GM19025 (cell line): ENCODE data around the gene PAF1.

Experiments used
- ATAC-seq: cut with Tn5 transposase; IDR thresholded peaks from one replicate; pipeline ENCODE4 v1.9.1; 2021; ENCODE audit warnings: mild to moderate bottlenecking, low read depth, moderate library complexity; ENCODE audit not compliant: unreplicated experiment

PAF1 gene

DNA sequence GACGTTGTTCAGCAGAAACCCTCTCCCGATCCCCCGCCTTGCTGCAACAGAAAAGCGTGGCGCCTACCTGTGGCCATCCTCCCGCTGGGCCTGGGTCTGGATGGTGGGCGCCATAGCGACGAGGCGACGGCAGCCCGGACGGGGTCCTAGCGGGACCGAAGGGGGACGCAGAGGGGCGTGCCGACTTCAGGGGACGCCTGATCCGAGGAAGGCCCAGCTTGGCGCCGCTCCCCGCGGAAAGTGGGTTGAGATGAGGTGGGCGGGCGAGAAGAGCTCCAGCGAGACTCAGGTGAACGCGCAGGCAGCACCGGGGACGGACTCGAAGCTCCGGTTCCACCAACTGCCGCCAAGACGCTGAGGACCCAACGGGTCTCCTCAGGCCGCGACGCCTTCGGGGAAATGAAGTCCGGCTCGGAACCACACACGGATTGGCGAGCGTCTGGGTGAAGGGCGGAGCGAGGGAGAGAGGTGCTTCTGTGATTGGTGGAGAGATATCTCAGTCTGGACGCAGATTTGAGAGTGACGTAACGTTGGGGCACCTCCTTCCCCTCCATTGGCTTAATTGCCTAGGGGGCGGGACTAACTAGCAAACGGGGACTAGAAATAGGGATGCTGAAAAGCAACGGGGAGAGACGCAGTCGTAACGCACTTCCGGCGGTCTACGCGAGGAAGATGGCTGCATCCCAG, at the start of gene PAF1, which contains the start of gene MED29:
Gene PAF1, minus strand, starts transcription at position 356 of the 687 bp plus-strand sequence. Its CDS starts 242 bp downstream, at position 114.
Gene MED29, plus strand, starts transcription at position 628 of the 687 bp plus-strand sequence. Its CDS starts 45 bp downstream, at position 673.
- ATAC-seq = peak; percentile 93

GRCh38 chr19:39438270-39438934, 47.5 kb upstream of the PAF1 start:
- ATAC-seq = no peak

GRCh38 chr19:39436350-39436716, 45.4 kb upstream of the PAF1 start:
- ATAC-seq = no peak

DNA sequence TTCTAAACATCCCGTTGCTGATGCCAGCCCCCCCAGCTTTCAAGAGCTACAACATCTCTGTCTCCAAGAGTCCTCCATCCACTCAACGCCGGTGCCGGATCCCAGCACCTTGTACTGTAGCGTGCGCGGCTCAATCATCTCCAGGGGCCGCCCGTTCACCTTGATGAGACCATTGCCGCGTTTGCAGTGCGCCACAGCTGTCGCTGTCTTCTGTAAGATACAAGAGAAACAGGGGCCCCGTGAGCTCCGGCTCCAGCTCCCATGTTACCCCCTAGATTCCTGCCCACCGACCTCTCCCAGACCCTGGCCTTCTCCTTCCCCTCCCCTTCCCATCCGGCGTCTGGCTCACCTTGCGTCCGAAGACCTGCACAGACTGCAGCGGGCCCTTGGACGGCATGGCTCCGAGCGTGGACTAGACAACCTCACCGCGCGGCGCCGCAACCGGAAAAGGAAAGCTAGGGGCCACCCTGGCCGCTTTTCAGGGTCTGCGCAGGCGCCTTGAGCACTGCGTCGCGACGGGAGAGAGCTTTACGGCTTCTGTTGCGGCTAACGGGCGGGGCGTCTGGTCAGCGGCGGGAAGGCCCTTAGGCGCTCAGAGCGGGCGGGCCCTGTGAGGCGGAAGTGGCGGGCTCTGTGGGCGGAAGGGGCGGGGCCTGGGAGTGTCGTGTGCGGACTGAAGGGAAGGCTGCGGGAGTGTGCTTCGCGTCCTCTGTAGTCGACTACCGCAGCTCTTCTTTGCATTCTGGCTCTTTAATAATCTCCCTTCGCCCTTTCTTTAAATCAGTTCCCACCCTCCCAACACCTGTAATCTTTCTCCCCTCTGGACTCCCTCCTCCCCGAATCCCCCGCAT, 44.8 kb upstream of the PAF1 start, which contains the start of gene RPS16:
Gene RPS16, minus strand, starts transcription at position 451 of the 851 bp plus-strand sequence. Its CDS starts 54 bp downstream, at position 397.
- ATAC-seq = peak; percentile 70

DNA sequence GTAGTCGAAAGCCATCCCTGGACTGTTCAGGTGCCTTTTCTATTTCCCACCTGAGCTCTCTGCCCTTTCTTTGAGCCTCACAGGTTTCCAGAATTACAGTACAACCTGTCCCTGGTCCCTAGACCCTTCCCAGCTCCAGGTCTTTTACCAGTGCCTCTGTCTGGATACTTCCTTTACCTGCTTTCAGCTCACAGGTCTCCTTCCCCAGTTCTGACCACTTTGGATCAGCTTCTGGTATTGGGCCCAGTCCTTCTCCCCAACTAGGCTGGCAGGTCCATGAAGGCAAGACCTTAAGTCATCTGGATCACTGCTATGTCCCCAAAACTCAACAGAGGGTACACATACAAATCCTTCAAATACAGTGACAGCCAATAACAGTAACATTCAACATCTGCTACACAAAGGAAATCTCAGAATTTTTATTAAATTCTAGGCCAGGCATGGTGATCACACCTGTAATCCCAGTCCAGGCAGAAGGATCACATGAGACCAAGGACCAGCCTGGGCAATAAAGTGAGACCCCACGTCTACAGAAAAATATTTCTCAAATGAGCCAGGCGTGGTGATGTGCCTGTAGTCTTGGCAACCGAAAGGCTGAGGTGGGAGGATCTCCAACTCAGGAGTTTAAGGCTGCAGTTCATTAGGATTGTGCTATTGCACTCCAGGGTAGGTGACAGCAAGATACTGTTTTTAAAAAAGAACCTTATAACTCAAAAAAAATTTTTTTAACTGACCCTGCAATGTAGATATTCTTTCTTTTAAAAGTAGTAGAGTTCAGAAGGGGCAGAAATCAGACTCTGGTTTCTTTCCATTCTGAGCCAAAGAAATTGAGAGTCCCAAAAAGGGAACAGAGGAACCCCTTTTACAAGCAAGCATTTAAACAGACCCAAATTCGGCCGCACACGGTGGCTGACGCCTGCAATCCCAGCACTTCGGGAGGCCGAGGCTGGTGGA, 43.5 kb upstream of the PAF1 start:
- no peak for ATAC-seq

DNA sequence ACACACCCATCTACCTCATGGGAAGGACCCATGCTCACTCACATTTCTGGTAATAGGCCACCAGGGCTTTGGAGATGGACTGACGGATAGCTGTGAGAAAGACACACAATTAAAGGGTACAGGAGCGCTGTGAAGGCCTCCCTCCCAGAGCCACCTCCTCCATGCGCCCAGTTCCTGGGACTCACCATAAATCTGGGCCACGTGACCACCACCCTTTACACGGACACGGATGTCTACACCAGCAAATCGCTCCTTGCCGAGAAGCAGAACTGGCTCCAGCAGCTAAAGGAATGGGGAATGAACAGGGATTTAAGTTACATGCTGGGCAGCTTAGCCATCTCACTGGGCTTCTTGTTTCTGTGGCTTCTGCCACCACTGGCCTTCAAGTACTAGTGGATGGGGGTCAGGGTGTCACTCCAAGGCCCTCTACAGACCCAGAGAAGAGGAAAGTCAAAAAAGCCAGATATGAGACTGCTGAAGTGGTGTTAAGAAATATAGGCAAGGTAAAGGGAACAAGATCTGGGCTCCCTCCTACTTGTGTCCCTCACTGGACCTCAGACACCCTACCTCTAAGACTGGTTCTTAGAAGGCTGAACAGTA, 42.7 kb upstream of the PAF1 start:
- no peak for ATAC-seq

- ATAC-seq = no peak
Measured at GRCh38 chr19:39432677-39433025, 41.7 kb upstream of the PAF1 start.

DNA sequence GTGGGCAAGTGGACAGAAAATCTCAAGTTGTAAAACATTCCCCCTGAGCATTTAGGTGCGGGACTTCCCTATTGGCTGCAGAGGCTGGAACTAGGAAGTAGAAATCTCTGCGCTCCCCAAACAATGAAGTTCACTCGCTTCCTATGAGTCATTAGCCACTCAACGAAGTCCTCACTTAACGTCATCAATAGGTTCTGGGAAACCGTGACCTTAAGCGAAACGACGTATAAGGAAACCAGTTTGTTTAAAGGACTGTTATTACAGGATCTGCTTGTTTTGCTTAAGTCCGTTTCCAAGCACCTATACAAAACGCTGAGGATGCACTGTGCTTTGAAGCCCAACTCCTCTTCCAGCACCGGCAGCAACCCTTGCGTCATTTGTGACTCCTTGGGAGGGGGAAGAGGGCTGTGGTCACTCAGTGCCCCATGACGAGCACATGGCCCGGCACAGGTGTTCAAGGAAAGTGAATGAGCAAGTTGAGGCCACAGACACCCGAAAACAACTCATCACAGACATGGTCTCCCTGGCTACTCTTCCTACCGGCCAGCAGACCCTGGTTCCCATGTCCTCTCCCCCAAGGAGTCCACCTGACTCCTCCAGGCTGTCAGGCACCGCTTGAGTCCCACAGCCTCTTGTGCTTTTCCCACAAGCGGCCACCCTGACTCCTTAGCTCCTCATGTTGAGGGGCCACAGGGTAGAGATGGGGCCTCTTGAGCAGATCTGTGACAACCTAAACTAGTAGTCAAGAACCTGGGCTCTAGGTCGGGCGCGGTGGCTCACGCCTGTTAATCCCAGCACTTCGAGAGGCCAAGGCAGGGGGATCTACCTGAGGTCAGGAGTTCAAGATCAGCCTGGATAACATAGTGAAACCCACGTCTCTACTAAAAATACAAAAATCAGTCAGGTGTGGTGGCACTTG, 40.0 kb upstream of the PAF1 start:
- ATAC-seq = no peak

DNA sequence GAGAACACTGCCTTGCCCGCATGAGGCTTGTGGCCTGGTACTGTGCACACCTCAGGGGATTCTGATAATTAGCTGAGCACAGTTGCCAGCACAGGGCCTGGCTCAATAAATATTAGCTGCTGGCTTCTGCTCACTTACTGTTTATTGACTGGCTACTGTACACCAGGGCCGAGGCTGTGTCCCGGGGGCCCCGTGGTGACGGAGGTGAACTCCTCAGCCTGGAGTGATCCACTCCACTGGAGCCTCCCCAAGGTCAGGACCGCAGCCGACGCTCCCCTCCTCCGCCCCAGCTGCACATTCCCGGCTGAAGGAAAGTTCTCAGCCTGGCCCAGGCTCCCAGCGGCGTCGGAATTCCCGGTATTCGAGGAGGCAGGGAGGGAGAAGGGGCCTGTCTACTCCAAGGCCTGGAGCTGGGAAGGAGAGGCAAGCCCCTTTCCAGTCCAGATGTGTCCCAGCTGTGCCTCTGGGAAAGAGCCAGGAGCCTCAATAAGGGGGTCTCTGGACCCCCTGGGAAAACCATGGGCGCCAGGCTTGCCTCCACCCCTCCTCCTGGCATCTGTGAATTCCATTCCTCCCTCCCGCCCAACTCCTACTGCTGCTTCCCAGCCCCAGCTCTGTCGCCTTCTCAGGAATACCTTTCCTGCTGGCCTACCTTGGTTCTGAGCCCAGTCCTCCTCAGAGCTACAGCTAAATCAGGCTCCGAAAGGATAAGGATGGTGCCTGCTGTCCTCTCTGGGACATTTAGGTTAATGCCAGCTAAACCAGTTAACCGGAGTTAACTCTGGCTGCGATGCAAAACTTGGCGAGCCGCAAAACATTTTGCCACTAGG, 37.6 kb upstream of the PAF1 start:
- no peak for ATAC-seq

- ATAC-seq = no peak
Measured at GRCh38 chr19:39427707-39428106, 36.8 kb upstream of the PAF1 start.

DNA sequence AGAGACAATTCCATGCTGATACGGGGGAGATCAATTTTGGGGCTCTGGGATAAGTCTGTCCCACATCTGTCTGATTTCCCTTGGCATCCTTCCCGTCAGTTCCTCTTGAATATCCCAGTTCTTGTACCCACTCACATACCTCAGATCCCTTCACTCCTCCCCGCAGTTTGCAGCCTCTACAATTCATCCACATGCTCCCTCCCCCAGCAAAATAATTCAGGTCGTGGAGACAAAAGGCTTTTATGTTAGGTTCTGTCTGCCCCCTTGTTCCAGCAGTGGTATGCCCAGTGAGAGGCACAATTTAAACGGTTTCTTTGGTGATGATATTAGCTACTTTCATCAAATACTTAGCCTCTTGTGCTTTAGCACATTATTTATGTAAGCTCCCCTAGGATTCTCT, 35.3 kb upstream of the PAF1 start:
- no peak for ATAC-seq

DNA sequence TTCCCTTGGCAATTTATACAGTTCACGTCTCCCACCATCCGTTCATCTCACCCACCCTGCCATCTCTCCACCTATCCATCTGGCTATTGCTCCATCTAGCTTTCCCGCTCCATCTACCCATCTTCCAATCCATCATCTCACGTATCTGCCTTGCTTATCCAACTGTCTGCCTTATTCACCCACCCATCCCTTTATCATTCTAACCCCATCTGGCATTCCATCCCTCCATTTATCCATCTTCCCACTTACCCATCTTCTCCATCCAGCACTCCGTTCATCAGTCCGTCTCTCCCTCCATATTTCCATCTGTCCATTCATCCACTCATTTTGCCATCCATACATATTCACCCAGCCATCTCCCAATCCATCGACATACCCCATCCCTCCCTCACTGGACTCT, 34.8 kb upstream of the PAF1 start:
- no peak for ATAC-seq

- no peak for ATAC-seq
Measured at GRCh38 chr19:39424934-39425333, 34.0 kb upstream of the PAF1 start.

DNA sequence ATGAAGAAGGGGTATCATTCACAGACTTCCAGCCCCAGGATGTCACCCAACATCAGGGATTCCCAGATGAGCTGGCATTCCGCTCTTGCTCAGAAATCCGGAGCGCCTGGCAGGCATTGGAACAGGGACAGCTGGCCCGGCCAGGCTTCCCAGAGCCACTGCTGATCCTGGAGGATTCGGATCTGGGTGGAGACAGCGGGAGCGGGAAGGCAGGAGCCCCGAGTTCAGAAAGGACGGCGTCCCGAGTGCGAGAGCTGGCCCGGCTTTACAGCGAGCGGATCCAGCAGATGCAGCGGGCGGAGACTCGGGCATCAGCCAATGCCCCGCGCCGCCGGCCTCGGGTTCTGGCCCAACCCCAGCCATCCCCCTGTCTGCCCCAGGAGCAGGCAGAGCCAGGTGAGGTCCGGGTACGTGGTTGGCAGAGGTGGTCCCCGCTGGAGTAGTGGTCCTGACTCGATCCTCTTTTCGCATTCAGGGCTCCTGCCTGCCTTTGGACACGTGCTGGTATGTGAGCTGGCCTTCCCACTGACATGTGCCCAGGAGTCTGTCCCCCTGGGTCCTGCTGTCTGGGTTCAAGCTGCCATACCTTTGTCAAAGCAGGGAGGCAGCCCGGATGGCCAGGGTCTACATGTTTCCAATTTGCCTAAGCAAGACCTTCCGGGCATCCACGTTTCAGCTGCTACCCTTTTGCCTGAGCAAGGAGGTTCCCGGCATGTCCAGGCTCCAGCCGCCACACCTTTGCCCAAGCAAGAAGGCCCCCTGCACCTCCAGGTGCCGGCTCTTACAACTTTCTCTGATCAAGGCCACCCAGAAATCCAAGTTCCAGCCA, 32.6 kb upstream of the PAF1 start:
- ATAC-seq = no peak

DNA sequence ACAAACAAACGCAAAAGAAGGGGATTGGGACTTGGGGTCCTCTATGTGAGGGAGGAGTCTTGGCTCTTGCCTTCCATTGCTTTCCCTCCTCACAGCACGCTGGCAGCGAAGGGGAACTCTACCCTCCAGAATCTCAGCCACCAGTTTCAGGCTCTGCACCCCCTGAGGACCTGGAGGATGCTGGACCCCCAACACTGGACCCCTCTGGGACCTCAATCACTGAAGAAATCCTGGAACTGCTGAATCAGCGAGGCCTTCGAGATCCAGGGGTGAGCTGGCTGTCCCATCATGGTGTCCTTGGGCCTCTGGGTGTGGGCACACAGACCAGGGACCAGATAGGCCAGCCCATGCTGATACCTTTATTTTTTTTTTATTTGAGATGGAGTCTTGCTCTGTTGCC, 31.1 kb upstream of the PAF1 start:
- ATAC-seq = no peak

GRCh38 chr19:39420769-39421168, 29.9 kb upstream of the PAF1 start:
- no peak for ATAC-seq

DNA sequence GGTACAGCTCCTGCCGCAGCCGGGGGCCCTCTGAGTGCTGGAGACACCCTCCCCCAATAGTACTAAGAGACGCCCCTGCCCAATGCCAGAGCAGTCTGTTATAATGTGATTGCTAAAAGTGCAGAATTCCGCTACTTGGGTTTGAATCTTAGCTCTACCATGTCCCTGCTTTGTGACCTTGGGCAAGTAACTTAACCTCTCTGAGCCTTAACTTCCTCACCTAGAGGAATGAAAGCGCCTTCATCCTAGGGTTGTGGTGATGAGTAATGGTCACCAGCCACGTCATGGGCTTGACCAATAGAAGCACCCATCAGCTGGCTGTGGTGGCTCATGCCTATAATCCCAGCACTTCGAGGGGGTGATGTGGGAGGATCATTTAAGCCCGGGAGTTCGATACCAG, 28.1 kb upstream of the PAF1 start:
- no peak for ATAC-seq
